ENCODE measurements around the gene TTYH2. TPM values are rescaled to one million over a fixed set of nuclear protein-coding genes. Genes with fewer than 3 reads are reported as not detected.
"Not testable (repeated sequence)": the region's sequence is repeated elsewhere in the genome, so short reads cannot be mapped to it uniquely, and the experiment has no call there.

TTYH2 gene
- total and polyA plus RNA-seq, 2 donors (not counting 1 experiment from before 2014, with no cell fraction given) = 3.0 to 3.1 TPM

GRCh38 chr17:74280093-74280513, 66.7 kb downstream of the TTYH2 start:
- Mint-ChIP-seq H3K4me3 (no peak overlapping the region), H3K27ac (no peak overlapping the region), H3K9me3 (ENCODE audit: insufficient read depth) (no peaks in the 10 kb centered on the region), H3K27me3 (peaks cover 13% of the 10 kb centered on the region), H3K4me1 (peaks cover 5% of the 10 kb centered on the region)
- no peaks in the 10 kb centered on the region for H3K79me2 ChIP-seq (ENCODE audit: control insufficient read depth, insufficient read depth, low read length)
- TF ChIP-seq CTCF (IDR thresholded peaks at IDR 0.05) = no peak
- no peak for TF ChIP-seq EZH2 (IDR thresholded peaks at IDR 0.05; ENCODE audit: borderline replicate concordance, insufficient read depth, low read depth, low read length, poor library complexity, severe bottlenecking)
- ChIA-PET CTCF (no interaction called here), POLR2A (no interaction called here)
- DNase-seq (peak; percentile 19), ATAC-seq (ENCODE audit: low read depth) (peak; percentile 36)
- no peaks in the 10 kb centered on the region for H3K36me3 ChIP-seq (replicated peaks in 1 of 2; ENCODE audit: control extremely low read depth in 1 of 2, control insufficient read depth in 1 of 2, extremely low read depth in 1 of 2, insufficient read depth in 2 of 2, low read length in 1 of 2)
- WGBS (ENCODE audit: insufficient coverage) = 50% methylated on average over 8 of the region's 9 CpGs
- H3K4me3 ChIP-seq (ENCODE audit: control extremely low read depth in 1 of 5, extremely low read depth in 1 of 5, insufficient read depth in 1 of 5, low read depth in 2 of 5, low read length in 4 of 5) = no peak overlapping the region
- peak overlapping the region; percentile 18 for H3K4me2 ChIP-seq (replicated peaks; ENCODE audit: low read depth, low read length, poor library complexity, severe bottlenecking)
- H4K20me1 ChIP-seq (ENCODE audit: control insufficient read depth, insufficient read depth, low read length, poor library complexity, severe bottlenecking) = no peaks in the 10 kb centered on the region
- no peak overlapping the region for H3K9ac ChIP-seq (ENCODE audit: low read length)
- no peaks in the 10 kb centered on the region for H3K9me3 ChIP-seq (ENCODE audit: control extremely low read depth in 1 of 3, control insufficient read depth in 2 of 3, insufficient read depth in 1 of 3, low read length in 2 of 3)
- intact Hi-C loops (cut with micrococcal nuclease) = no loop called here
- peaks cover 0 to 13% of the 10 kb centered on the region in 2 donors for H3K4me1 ChIP-seq (ENCODE audit: control insufficient read depth in 2 of 2, insufficient read depth in 2 of 2, low read length in 2 of 2)
- no peak overlapping the region for H3K27ac ChIP-seq (ENCODE audit: low read length in 2 of 2)
- H3K27me3 ChIP-seq (replicated peaks in 1 of 4; ENCODE audit: control extremely low read depth in 1 of 4, control insufficient read depth in 3 of 4, insufficient read depth in 4 of 4, low read length in 3 of 4) = peaks cover 0 to 5% (median 2%) of the 10 kb centered on the region in 4 experiments
- H2AFZ ChIP-seq (ENCODE audit: insufficient read depth, low read depth, low read length, poor library complexity, severe bottlenecking) = peak overlapping the region; percentile 38

GRCh38 chr17:74281799-74282198, 68.4 kb downstream of the TTYH2 start:
- Histone ChIP-seq H3K79me2 (ENCODE audit: control insufficient read depth, insufficient read depth, low read length) (no peaks in the 10 kb centered on the region), H3K36me3 (replicated peaks in 1 of 2; ENCODE audit: control extremely low read depth in 1 of 2, control insufficient read depth in 1 of 2, extremely low read depth in 1 of 2, insufficient read depth in 2 of 2, low read length in 1 of 2) (no peaks in the 10 kb centered on the region), H3K4me3 (ENCODE audit: control extremely low read depth in 1 of 5, extremely low read depth in 1 of 5, insufficient read depth in 1 of 5, low read depth in 2 of 5, low read length in 4 of 5) (no peak overlapping the region), H3K27me3 (replicated peaks in 1 of 4; ENCODE audit: control extremely low read depth in 1 of 4, control insufficient read depth in 3 of 4, insufficient read depth in 4 of 4, low read length in 3 of 4) (peaks cover 0 to 5% (median 2%) of the 10 kb centered on the region in 4 experiments), H3K27ac (ENCODE audit: low read length in 2 of 2) (no peak overlapping the region), H2AFZ (ENCODE audit: insufficient read depth, low read depth, low read length, poor library complexity, severe bottlenecking) (no peak overlapping the region), H3K9ac (ENCODE audit: low read length) (no peak overlapping the region), H3K4me2 (replicated peaks; ENCODE audit: low read depth, low read length, poor library complexity, severe bottlenecking) (no peak overlapping the region), H3K4me1 (ENCODE audit: control insufficient read depth in 2 of 2, insufficient read depth in 2 of 2, low read length in 2 of 2) (peaks cover 0 to 13% of the 10 kb centered on the region in 2 donors), H3K9me3 (ENCODE audit: control extremely low read depth in 1 of 3, control insufficient read depth in 2 of 3, insufficient read depth in 1 of 3, low read length in 2 of 3) (no peaks in the 10 kb centered on the region), H4K20me1 (ENCODE audit: control insufficient read depth, insufficient read depth, low read length, poor library complexity, severe bottlenecking) (no peaks in the 10 kb centered on the region)
- CTCF ChIA-PET = interaction anchor here (0.8 kb wide), 1 partner anchor 39 kb away, joined by 3 read pairs; no protein-coding TSS in a partner anchor
- WGBS (ENCODE audit: insufficient coverage) = 97% methylated on average over 17 of the region's 20 CpGs
- ATAC-seq (ENCODE audit: low read depth) (no peak), DNase-seq (no peak)
- Mint-ChIP-seq H3K9me3 (ENCODE audit: insufficient read depth) (no peaks in the 10 kb centered on the region), H3K4me3 (no peak overlapping the region), H3K27me3 (peaks cover 3% of the 10 kb centered on the region), H3K27ac (no peak overlapping the region), H3K4me1 (peaks cover 5% of the 10 kb centered on the region)
- intact Hi-C loops (cut with micrococcal nuclease) = no loop called here
- POLR2A ChIA-PET = no interaction called here
- no peak for TF ChIP-seq EZH2 (IDR thresholded peaks at IDR 0.05; ENCODE audit: borderline replicate concordance, insufficient read depth, low read depth, low read length, poor library complexity, severe bottlenecking)
- no peak for TF ChIP-seq CTCF (IDR thresholded peaks at IDR 0.05)

DNA sequence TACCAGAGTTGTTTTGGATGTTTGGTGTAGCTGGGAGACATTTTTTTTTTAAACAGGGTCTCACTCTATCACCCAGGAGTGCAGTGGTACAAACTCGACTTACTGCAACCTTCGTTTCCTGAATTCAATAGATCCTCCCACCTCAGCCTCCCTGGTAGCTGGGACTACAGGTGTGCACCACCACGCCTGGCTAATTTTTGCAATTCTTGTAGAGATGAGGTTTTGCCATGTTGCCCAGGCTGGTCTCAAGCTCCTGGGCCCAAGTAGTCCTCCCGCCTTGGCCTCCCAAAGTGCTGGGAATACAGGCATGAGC, 68.9 kb downstream of the TTYH2 start:
- H3K4me3 ChIP-seq (ENCODE audit: control extremely low read depth in 1 of 5, extremely low read depth in 1 of 5, insufficient read depth in 1 of 5, low read depth in 2 of 5, low read length in 4 of 5); H3K27ac ChIP-seq (ENCODE audit: low read length in 2 of 2); ATAC-seq (ENCODE audit: low read depth); H3K4me3 Mint-ChIP-seq; H4K20me1 ChIP-seq (ENCODE audit: control insufficient read depth, insufficient read depth, low read length, poor library complexity, severe bottlenecking); H3K9me3 Mint-ChIP-seq (ENCODE audit: insufficient read depth); H3K36me3 ChIP-seq (replicated peaks in 1 of 2; ENCODE audit: control extremely low read depth in 1 of 2, control insufficient read depth in 1 of 2, extremely low read depth in 1 of 2, insufficient read depth in 2 of 2, low read length in 1 of 2); intact Hi-C loops (cut with micrococcal nuclease); H3K27ac Mint-ChIP-seq; H3K4me1 Mint-ChIP-seq; H3K79me2 ChIP-seq (ENCODE audit: control insufficient read depth, insufficient read depth, low read length); H3K4me2 ChIP-seq (replicated peaks; ENCODE audit: low read depth, low read length, poor library complexity, severe bottlenecking); H3K27me3 Mint-ChIP-seq; H3K9me3 ChIP-seq (ENCODE audit: control extremely low read depth in 1 of 3, control insufficient read depth in 2 of 3, insufficient read depth in 1 of 3, low read length in 2 of 3); H2AFZ ChIP-seq (ENCODE audit: insufficient read depth, low read depth, low read length, poor library complexity, severe bottlenecking); DNase-seq; H3K27me3 ChIP-seq (replicated peaks in 1 of 4; ENCODE audit: control extremely low read depth in 1 of 4, control insufficient read depth in 3 of 4, insufficient read depth in 4 of 4, low read length in 3 of 4); POLR2A ChIA-PET; H3K9ac ChIP-seq (ENCODE audit: low read length): not testable (repeated sequence)
- WGBS (ENCODE audit: insufficient coverage) = 53% methylated on average over 2 of the region's 4 CpGs
- peaks cover 0 to 13% of the 10 kb centered on the region in 2 donors for H3K4me1 ChIP-seq (ENCODE audit: control insufficient read depth in 2 of 2, insufficient read depth in 2 of 2, low read length in 2 of 2)
- CTCF ChIA-PET = interaction anchor here (0.6 kb wide), 1 partner anchor 389 kb away, joined by 3 read pairs; no protein-coding TSS in a partner anchor
